Temporal lobe (tissue), 2 donors: Measurements from ENCODE around the gene TRMT61B. TPM values are rescaled to one million over a fixed set of nuclear protein-coding genes. Genes with fewer than 3 reads are reported as not detected.

Experiments used
- small RNA-seq: library from RNA; depleted of rRNA; stranded (forward); fragments of <200 nt; gene quantifications from one replicate; pipeline ENCODE3, GENCODE V24; 2014; ENCODE audit warnings: low replicate concordance
- total RNA-seq: library from RNA; depleted of rRNA; stranded (reverse); fragments of >200 nt; gene quantifications from one replicate; pipeline ENCODE4 v1.2.3, GENCODE V29; 2014

TRMT61B gene
- total RNA-seq, 1 donor from 2014 or later, result 21.4 TPM

Small RNA genes within 50 kb of the gene (small RNA-seq; reads per million reads assigned to genes)
- gene SNORD92, result 1,391 reads per million, percentile 99 among the genes with 10 or more reads in this experiment

Other genes with a start within 250 kb of the TRMT61B start
- gene PPP1CB, start 118.5 kb downstream of the TRMT61B start, total RNA-seq, result 228 TPM
- 1.5 TPM for gene SPDYA, start 59.5 kb downstream of the TRMT61B start, total RNA-seq
- 32.2 TPM for gene WDR43, start 24.4 kb upstream of the TRMT61B start, total RNA-seq
- under 0.01 TPM for gene TOGARAM2, start 111.0 kb upstream of the TRMT61B start, total RNA-seq
- under 0.01 TPM for gene PCARE, start 204.2 kb upstream of the TRMT61B start, total RNA-seq
- 27.5 TPM for gene CLIP4, start 245.1 kb upstream of the TRMT61B start, total RNA-seq